CD4-positive, alpha-beta memory T cell (primary cell): ENCODE results near the gene SNCA. TPM values are rescaled to one million over a fixed set of nuclear protein-coding genes. Genes with fewer than 3 reads are reported as not detected.

Source experiments
- CTCF ChIA-PET: fragments of 350-600 bp; sonication (Branson Sonifier 250); formaldehyde crosslinking; loops from one replicate; lab custom pipeline; 2021; ENCODE audit warnings: inconsistent platforms; ENCODE audit not compliant: partially characterized antibody; lab: Charles Lee
- POLR2A ChIA-PET: fragments of 350-600 bp; sonication (Branson Sonifier 250); formaldehyde crosslinking; loops from one replicate; lab custom pipeline; 2021; ENCODE audit not compliant: partially characterized antibody; lab: Charles Lee
- DNase-seq, 5 donors: peaks; one replicate each; pipeline versions ENCODE4 v3.0.0 to v3.0.0-alpha.2; 2020 to 2022; ENCODE audit warnings: mixed read lengths in 1 of 5
- H3K27ac ChIP-seq: one replicate; pipeline ENCODE4 v1.7.0; 2013; ENCODE audit warnings: low read depth, low read length
- H3K27me3 ChIP-seq: 2 replicates; pipeline ENCODE4 v1.7.0; 2013; ENCODE audit warnings: mild to moderate bottlenecking, low read length, moderate library complexity; ENCODE audit not compliant: insufficient read depth
- H3K36me3 ChIP-seq: 2 replicates; pipeline ENCODE4 v1.7.0; 2013; ENCODE audit warnings: mild to moderate bottlenecking, low read length, moderate library complexity; ENCODE audit not compliant: insufficient read depth
- H3K4me1 ChIP-seq: 2 replicates; pipeline ENCODE4 v1.7.0; 2013; ENCODE audit warnings: mild to moderate bottlenecking, low read length, moderate library complexity; ENCODE audit not compliant: insufficient read depth
- H3K4me3 ChIP-seq, 2 donors: one replicate each; pipeline ENCODE4 v1.7.0; 2013; ENCODE audit warnings: low read length in 2 of 2, mild to moderate bottlenecking in 1 of 2
- H3K9me3 ChIP-seq, 2 donors: one replicate each; pipeline ENCODE4 v1.7.0; 2013; ENCODE audit warnings: low read length in 2 of 2, control low read depth in 1 of 2; ENCODE audit not compliant: control insufficient read depth in 1 of 2
- H3K27ac Mint-ChIP-seq, 7 donors: one replicate each; pipeline ENCODE4 v1.8.0; 2020 to 2021; ENCODE audit warnings: mixed read lengths in 7 of 7, mild to moderate bottlenecking in 6 of 7, inconsistent platforms in 3 of 7, moderate library complexity in 3 of 7
- H3K27me3 Mint-ChIP-seq, 2 donors: one replicate each; pipeline ENCODE4 v1.8.0; 2020 to 2021; ENCODE audit warnings: mixed read lengths in 2 of 2
- H3K36me3 Mint-ChIP-seq, 2 donors: one replicate each; pipeline ENCODE4 v1.8.0; 2020 to 2021; ENCODE audit warnings: mixed read lengths in 2 of 2, inconsistent platforms in 1 of 2, mild to moderate bottlenecking in 1 of 2
- H3K4me1 Mint-ChIP-seq, 4 donors: one replicate each; pipeline ENCODE4 v1.8.0; 2020 to 2021; ENCODE audit warnings: mixed read lengths in 4 of 4, mild to moderate bottlenecking in 1 of 4
- H3K4me3 Mint-ChIP-seq, 8 donors: one replicate each; pipeline ENCODE4 v1.8.0; 2020 to 2021; ENCODE audit warnings: mixed read lengths in 8 of 8, mild to moderate bottlenecking in 7 of 8, moderate library complexity in 6 of 8, inconsistent platforms in 3 of 8
- H3K9me3 Mint-ChIP-seq, 8 donors: one replicate each; pipeline ENCODE4 v1.8.0; 2020 to 2021; ENCODE audit warnings: mixed read lengths in 8 of 8, mild to moderate bottlenecking in 5 of 8, inconsistent platforms in 3 of 8, moderate library complexity in 1 of 8
- intact Hi-C: fragments of 100-400 bp; cut with micrococcal nuclease; formaldehyde crosslinking; loops from one replicate; pipeline ENCODE4 v1.15.1; 2023
- polyA plus RNA-seq, 2 donors: library from polyadenylated mRNA; unstranded; fragments of 300-500 nt; fragmentation: Illumina TruSeq; gene quantifications; one replicate each; pipeline ENCODE4 v1.2.3, GENCODE V29; 2021
- total RNA-seq, 2 experiments: library from RNA; stranded (reverse); gene quantifications; one replicate each; pipeline ENCODE4 v1.2.3, GENCODE V29; 2021

SNCA gene
- total and polyA plus RNA-seq, 4 experiments from 2014 or later: 0.70 to 1.8 (median 1.4) TPM

GRCh38 chr4:89769856-89770255 lies 67.1 kb downstream of the SNCA start:
- H3K4me1 Mint-ChIP-seq: no peaks in the 10 kb centered on the region
- intact Hi-C loops: no loop called here
- H3K36me3 Mint-ChIP-seq: no peaks in the 10 kb centered on the region
- Histone ChIP-seq H3K36me3 (no peaks in the 10 kb centered on the region), H3K9me3 (no peaks in the 10 kb centered on the region), H3K4me1 (no peaks in the 10 kb centered on the region), H3K4me3 (no peak overlapping the region), H3K27me3 (no peaks in the 10 kb centered on the region), H3K27ac (no peak overlapping the region)
- no peak overlapping the region for H3K27ac Mint-ChIP-seq
- H3K9me3 Mint-ChIP-seq: peaks cover 0 to 6% (median 1%) of the 10 kb centered on the region in 8 donors
- no peak for DNase-seq
- no peak overlapping the region for H3K4me3 Mint-ChIP-seq
- ChIA-PET POLR2A (no interaction called here), CTCF (no interaction called here)
- H3K27me3 Mint-ChIP-seq: peaks cover 14% of the 10 kb centered on the region in 2 donors

- Mint-ChIP-seq H3K9me3 (peaks cover 0 to 4% (median 1%) of the 10 kb centered on the region in 8 donors), H3K27ac (no peak overlapping the region), H3K36me3 (no peaks in the 10 kb centered on the region), H3K4me1 (no peaks in the 10 kb centered on the region), H3K4me3 (no peak overlapping the region), H3K27me3 (peaks cover 6 to 9% of the 10 kb centered on the region in 2 donors)
- Histone ChIP-seq H3K4me3 (no peak overlapping the region), H3K4me1 (no peaks in the 10 kb centered on the region), H3K36me3 (no peaks in the 10 kb centered on the region), H3K9me3 (no peaks in the 10 kb centered on the region), H3K27me3 (no peaks in the 10 kb centered on the region), H3K27ac (no peak overlapping the region)
- POLR2A ChIA-PET: no interaction called here
- CTCF ChIA-PET: no interaction called here
- intact Hi-C loops: no loop called here
- DNase-seq: no peak
Observed at GRCh38 chr4:89767924-89768323, 69.0 kb downstream of the SNCA start.

GRCh38 chr4:89765966-89766365 lies 71.0 kb downstream of the SNCA start:
- Histone ChIP-seq H3K4me1 (no peaks in the 10 kb centered on the region), H3K4me3 (no peak overlapping the region), H3K27ac (no peak overlapping the region), H3K36me3 (no peaks in the 10 kb centered on the region), H3K9me3 (no peaks in the 10 kb centered on the region), H3K27me3 (no peaks in the 10 kb centered on the region)
- POLR2A ChIA-PET: no interaction called here
- CTCF ChIA-PET: no interaction called here
- intact Hi-C loops: no loop called here
- Mint-ChIP-seq H3K4me1 (no peaks in the 10 kb centered on the region), H3K4me3 (no peak overlapping the region), H3K27ac (no peak overlapping the region), H3K36me3 (no peaks in the 10 kb centered on the region), H3K9me3 (peaks cover 0 to 4% (median 0%) of the 10 kb centered on the region in 8 donors), H3K27me3 (peaks cover 4% of the 10 kb centered on the region in 2 donors)
- DNase-seq: no peak

GRCh38 chr4:89765528-89765927 lies 71.4 kb downstream of the SNCA start:
- no peaks in the 10 kb centered on the region for H3K4me1 ChIP-seq
- CTCF ChIA-PET: no interaction called here
- no peaks in the 10 kb centered on the region for H3K36me3 Mint-ChIP-seq
- no peak overlapping the region for H3K4me3 ChIP-seq
- no peaks in the 10 kb centered on the region for H3K36me3 ChIP-seq
- H3K27me3 Mint-ChIP-seq: peaks cover 2 to 4% of the 10 kb centered on the region in 2 donors
- DNase-seq: no peak
- H3K27ac Mint-ChIP-seq: no peak overlapping the region
- no peak overlapping the region for H3K27ac ChIP-seq
- POLR2A ChIA-PET: no interaction called here
- H3K9me3 ChIP-seq: no peaks in the 10 kb centered on the region
- no peaks in the 10 kb centered on the region for H3K4me1 Mint-ChIP-seq
- H3K27me3 ChIP-seq: no peaks in the 10 kb centered on the region
- peaks cover 0 to 4% (median 0%) of the 10 kb centered on the region in 8 donors for H3K9me3 Mint-ChIP-seq
- intact Hi-C loops: no loop called here
- no peak overlapping the region for H3K4me3 Mint-ChIP-seq

GRCh38 chr4:89762311-89762710 lies 74.7 kb downstream of the SNCA start:
- Histone ChIP-seq H3K27me3 (no peaks in the 10 kb centered on the region), H3K36me3 (no peaks in the 10 kb centered on the region), H3K9me3 (no peaks in the 10 kb centered on the region), H3K4me3 (no peak overlapping the region), H3K4me1 (no peaks in the 10 kb centered on the region), H3K27ac (no peak overlapping the region)
- intact Hi-C loops: no loop called here
- Mint-ChIP-seq H3K4me1 (no peaks in the 10 kb centered on the region), H3K27me3 (no peaks in the 10 kb centered on the region), H3K4me3 (no peak overlapping the region), H3K27ac (no peak overlapping the region), H3K9me3 (no peaks in the 10 kb centered on the region), H3K36me3 (no peaks in the 10 kb centered on the region)
- no peak for DNase-seq
- CTCF ChIA-PET: no interaction called here
- POLR2A ChIA-PET: no interaction called here

GRCh38 chr4:89759426-89759825 lies 77.5 kb downstream of the SNCA start:
- no peaks in the 10 kb centered on the region for H3K9me3 Mint-ChIP-seq
- H3K4me3 Mint-ChIP-seq: no peak overlapping the region
- H3K9me3 ChIP-seq: no peaks in the 10 kb centered on the region
- CTCF ChIA-PET: no interaction called here
- intact Hi-C loops: no loop called here
- no peaks in the 10 kb centered on the region for H3K36me3 ChIP-seq
- no peaks in the 10 kb centered on the region for H3K4me1 Mint-ChIP-seq
- no peaks in the 10 kb centered on the region for H3K36me3 Mint-ChIP-seq
- peaks cover 0 to 4% of the 10 kb centered on the region in 2 donors for H3K27me3 Mint-ChIP-seq
- no peak overlapping the region for H3K4me3 ChIP-seq
- no peak overlapping the region for H3K27ac ChIP-seq
- H3K27ac Mint-ChIP-seq: no peak overlapping the region
- H3K4me1 ChIP-seq: no peaks in the 10 kb centered on the region
- POLR2A ChIA-PET: no interaction called here
- DNase-seq: no peak
- H3K27me3 ChIP-seq: no peaks in the 10 kb centered on the region

- Mint-ChIP-seq H3K4me3 (no peak overlapping the region), H3K9me3 (no peaks in the 10 kb centered on the region), H3K27me3 (peaks cover 0 to 4% of the 10 kb centered on the region in 2 donors), H3K4me1 (no peaks in the 10 kb centered on the region), H3K36me3 (no peaks in the 10 kb centered on the region), H3K27ac (no peak overlapping the region)
- Histone ChIP-seq H3K27me3 (no peaks in the 10 kb centered on the region), H3K4me3 (no peak overlapping the region), H3K9me3 (no peaks in the 10 kb centered on the region), H3K27ac (no peak overlapping the region), H3K4me1 (no peaks in the 10 kb centered on the region), H3K36me3 (no peaks in the 10 kb centered on the region)
- POLR2A ChIA-PET: no interaction called here
- CTCF ChIA-PET: no interaction called here
- no peak for DNase-seq
- intact Hi-C loops: no loop called here
Observed at GRCh38 chr4:89757154-89757719, 79.7 kb downstream of the SNCA start.

- POLR2A ChIA-PET: no interaction called here
- Mint-ChIP-seq H3K4me3 (no peak overlapping the region), H3K9me3 (no peaks in the 10 kb centered on the region), H3K36me3 (no peaks in the 10 kb centered on the region), H3K27ac (no peak overlapping the region), H3K4me1 (no peaks in the 10 kb centered on the region), H3K27me3 (peaks cover 2 to 4% of the 10 kb centered on the region in 2 donors)
- H3K27ac ChIP-seq: no peak overlapping the region
- no peaks in the 10 kb centered on the region for H3K4me1 ChIP-seq
- H3K4me3 ChIP-seq: no peak overlapping the region
- DNase-seq: no peak
- no peaks in the 10 kb centered on the region for H3K27me3 ChIP-seq
- no peaks in the 10 kb centered on the region for H3K36me3 ChIP-seq
- H3K9me3 ChIP-seq: no peaks in the 10 kb centered on the region
- intact Hi-C loops: no loop called here
- CTCF ChIA-PET: no interaction called here
Observed at GRCh38 chr4:89755220-89755619, 81.7 kb downstream of the SNCA start.
